HepG2 (cell line): ENCODE data around the gene PLK3. TPM values are rescaled to one million over a fixed set of nuclear protein-coding genes. Genes with fewer than 3 reads are reported as not detected.

Source experiments
- CAMTA2 ChIP-seq: sonication (generic); formaldehyde crosslinking; IDR thresholded peaks from 2 replicates; pipeline ENCODE4 v1.4.0; 2020; ENCODE audit warnings: mild to moderate bottlenecking, missing genetic modification reagents, borderline replicate concordance
- DNMT3B ChIP-seq: conservative IDR thresholded peaks from 2 replicates; pipeline ENCODE4 v1.6.1; 2016; ENCODE audit warnings: missing biosample characterization, control low read depth
- E2F2 ChIP-seq: sonication (generic); formaldehyde crosslinking; IDR thresholded peaks from 2 replicates; pipeline ENCODE4 v1.4.0; 2020; ENCODE audit warnings: missing genetic modification reagents, borderline replicate concordance
- GPN1 ChIP-seq: sonication (generic); formaldehyde crosslinking; IDR thresholded peaks from 2 replicates; pipeline ENCODE4 v1.5.1; 2020; ENCODE audit warnings: missing genetic modification reagents, borderline replicate concordance
- GTF3A ChIP-seq: sonication (generic); formaldehyde crosslinking; conservative IDR thresholded peaks from 2 replicates; pipeline ENCODE4 v1.4.0; 2020; ENCODE audit warnings: mild to moderate bottlenecking, missing genetic modification reagents
- KDM3A ChIP-seq: IDR thresholded peaks from 2 replicates; pipeline ENCODE4 v1.6.1; 2018; ENCODE audit warnings: low read depth, missing compliant biosample characterization
- MAZ ChIP-seq, 2 experiments: sonication (generic) in 1 of 2; formaldehyde crosslinking in 1 of 2; IDR thresholded peaks; 2 replicates each; pipeline versions ENCODE4 v1.5.0 to v1.6.1; 2012 to 2020; ENCODE audit warnings: low read depth in 2 of 2, mild to moderate bottlenecking in 2 of 2, borderline replicate concordance in 1 of 2, improper control_type of control experiment in 1 of 2, low read length in 1 of 2, missing genetic modification reagents in 1 of 2, moderate library complexity in 1 of 2
- MBD4 ChIP-seq: IDR thresholded peaks from 2 replicates; pipeline ENCODE4 v1.6.1; 2012; ENCODE audit warnings: low read length, inconsistent platforms, borderline replicate concordance
- MLLT10 ChIP-seq: sonication (generic); formaldehyde crosslinking; IDR thresholded peaks from 2 replicates; pipeline ENCODE4 v1.4.0; 2020; ENCODE audit warnings: missing genetic modification reagents
- MYPOP ChIP-seq: sonication (generic); formaldehyde crosslinking; IDR thresholded peaks from 2 replicates; pipeline ENCODE4 v1.8.1; 2023; ENCODE audit warnings: mild to moderate bottlenecking, moderate library complexity, missing genetic modification reagents
- NFRKB ChIP-seq: fragments of 450-650 bp; IDR thresholded peaks from 2 replicates; pipeline ENCODE4 v1.6.1; 2017
- NRL ChIP-seq: sonication (generic); formaldehyde crosslinking; IDR thresholded peaks from 2 replicates; pipeline ENCODE4 v1.5.0; 2020; ENCODE audit warnings: missing genetic modification reagents, mild to moderate bottlenecking, moderate library complexity, borderline replicate concordance
- PRDM10 ChIP-seq: sonication (generic); formaldehyde crosslinking; IDR thresholded peaks from 2 replicates; pipeline ENCODE4 v1.4.0; 2020; ENCODE audit warnings: low read depth, missing genetic modification reagents
- RFXAP ChIP-seq: sonication (generic); formaldehyde crosslinking; IDR thresholded peaks from 2 replicates; pipeline ENCODE4 v1.4.0; 2020; ENCODE audit warnings: missing genetic modification reagents, borderline replicate concordance
- SKIL ChIP-seq: sonication (generic); formaldehyde crosslinking; IDR thresholded peaks from 2 replicates; pipeline ENCODE4 v1.8.0; 2022; ENCODE audit warnings: missing genetic modification reagents, mild to moderate bottlenecking, moderate library complexity, borderline replicate concordance
- ZFP36L1 ChIP-seq: sonication (generic); formaldehyde crosslinking; IDR thresholded peaks from 2 replicates; pipeline ENCODE4 v1.8.0; 2022; ENCODE audit warnings: mild to moderate bottlenecking, missing genetic modification reagents, moderate library complexity
- ZNF383 ChIP-seq: sonication (generic); formaldehyde crosslinking; IDR thresholded peaks from 2 replicates; pipeline ENCODE4 v1.4.0; 2020; ENCODE audit warnings: missing genetic modification reagents, mild to moderate bottlenecking, borderline replicate concordance
- ZNF576 ChIP-seq: sonication (generic); formaldehyde crosslinking; IDR thresholded peaks from 2 replicates; pipeline ENCODE4 v1.4.0; 2020; ENCODE audit warnings: mild to moderate bottlenecking, missing genetic modification reagents
- ZSCAN29 ChIP-seq: sonication (generic); formaldehyde crosslinking; conservative IDR thresholded peaks from 2 replicates; pipeline ENCODE4 v1.4.0; 2020; ENCODE audit warnings: mild to moderate bottlenecking, missing genetic modification reagents
- polyA plus RNA-seq, 8 experiments: library from polyadenylated mRNA; depleted of rRNA in 3 of 8; stranded (reverse) in 7 of 8; unstranded in 1 of 8; fragments of >200 nt; fragmentation: Illumina TruSeq in 4 of 8; extraction: Trizol in 4 of 8; gene quantifications; 2 replicates each; pipeline versions ENCODE4 v1.2.1 to v1.2.3, GENCODE V29; 2011 to 2016; ENCODE audit warnings: low read depth in 4 of 8, missing spikeins in 1 of 8, mixed read lengths in 1 of 8; ENCODE audit not compliant: insufficient read depth in 1 of 8
- total RNA-seq, 5 experiments: library from RNA; depleted of rRNA; stranded (reverse); fragments of >200 nt; fragmentation: Illumina TruSeq; extraction: Trizol; gene quantifications; 2 replicates each; pipeline ENCODE4 v1.2.3, GENCODE V29; 2016; ENCODE audit warnings: low read depth in 1 of 5

Gene PLK3
- total and polyA plus RNA-seq, 2 of the 13 experiments (the other 11 are each of a cell fraction or from before 2014, with no cell fraction given), result 9.8 to 16.9 TPM

- TF ChIP-seq PRDM10 (0 out of 2 replicates have a peak, but pooled peaks have one; percentile 54), MYPOP (no peak; the same call in none of the 2 replicates), ZSCAN29 (peak; percentile 87; the same call in 1 of the 2 replicates), GPN1 (CRISPR knock-in tag) (no peak), ZNF383 (peak; percentile 78; the same call in 1 of the 2 replicates), MLLT10 (CRISPR knock-in tag) (no peak), CAMTA2 (CRISPR knock-in tag) (no peak; the same call in 1 of the 2 replicates), GTF3A (peak; percentile 66; the same call in 1 of the 2 replicates), SKIL (CRISPR knock-in tag) (peak; percentile 82; the same call in 1 of the 2 replicates), NFRKB (no peak), RFXAP (no peak; the same call in 1 of the 2 replicates), E2F2 (no peak), ZFP36L1 (CRISPR knock-in tag) (no peak), MBD4 (no peak), KDM3A (peak; percentile 71; the same call in 1 of the 2 replicates), MAZ (IDR thresholded peaks at IDR 0.05; ENCODE audit: borderline replicate concordance, low read depth, low read length) (peak; percentile 64; the same call in 1 of the 2 replicates), MAZ (CRISPR knock-in tag; IDR thresholded peaks at IDR 0.05; ENCODE audit: low read depth) (peak; percentile 59), NRL (CRISPR knock-in tag) (peak; percentile 87), ZNF576 (CRISPR knock-in tag) (no peak), DNMT3B (0 out of 2 replicates have a peak, but pooled peaks have one; percentile 62)
Measured at GRCh38 chr1:44799770-44800584, at the start of gene PLK3 (continued).
